Lung (tissue), 12 donors: ENCODE results near the gene BCL2L13. TPM values are rescaled to one million over a fixed set of nuclear protein-coding genes. Genes with fewer than 3 reads are reported as not detected.

Experiments used
- ATAC-seq: fragments of 200-7000 bp; cut with Tn5 transposase; one replicate; pipeline ENCODE4 v1.9.1; 2020; ENCODE audit warnings: moderate number of reproducible peaks; ENCODE audit not compliant: insufficient read depth, low FRiP score
- DNase-seq, 3 donors: peaks; one replicate each; pipeline ENCODE4 v3.0.0-alpha.2; 2013 to 2017
- H3K27ac ChIP-seq, 2 donors: one replicate each; pipeline ENCODE4 v1.5.1; 2013; ENCODE audit warnings: mild to moderate bottlenecking in 2 of 2, moderate library complexity in 2 of 2, control low read depth in 1 of 2, inconsistent platforms in 1 of 2, low read depth in 1 of 2, low read length in 1 of 2
- H3K27me3 ChIP-seq, 3 donors: one replicate each; pipeline ENCODE4 v1.5.1; 2013; ENCODE audit warnings: low read length in 2 of 3; ENCODE audit not compliant: control insufficient read depth in 3 of 3, insufficient read depth in 3 of 3
- H3K36me3 ChIP-seq, 4 donors: one replicate each; pipeline ENCODE4 v1.5.1; 2013; ENCODE audit warnings: low read length in 4 of 4, mild to moderate bottlenecking in 1 of 4, moderate library complexity in 1 of 4; ENCODE audit not compliant: control insufficient read depth in 4 of 4, insufficient read depth in 4 of 4
- H3K4me1 ChIP-seq, 5 donors: one replicate each; pipeline ENCODE4 v1.5.1; 2013; ENCODE audit warnings: low read length in 5 of 5, mild to moderate bottlenecking in 2 of 5, moderate library complexity in 1 of 5; ENCODE audit not compliant: control insufficient read depth in 5 of 5, insufficient read depth in 5 of 5
- H3K4me3 ChIP-seq: one replicate; pipeline ENCODE4 v1.5.1; 2013; ENCODE audit warnings: mild to moderate bottlenecking, control low read depth, moderate library complexity
- H3K9ac ChIP-seq, 2 donors: one replicate each; pipeline ENCODE4 v1.5.1; 2013; ENCODE audit warnings: low read length in 2 of 2, control low read depth in 1 of 2; ENCODE audit not compliant: insufficient read depth in 1 of 2
- H3K9me3 ChIP-seq, 4 donors: one replicate each; pipeline ENCODE4 v1.5.1; 2013; ENCODE audit warnings: low read length in 3 of 4, mild to moderate bottlenecking in 1 of 4, moderate library complexity in 1 of 4; ENCODE audit not compliant: control insufficient read depth in 4 of 4, insufficient read depth in 3 of 4
- CTCF ChIP-seq: IDR thresholded peaks from 2 replicates; pipeline ENCODE4 v1.5.1; 2012; ENCODE audit warnings: mild to moderate bottlenecking; ENCODE audit errors: control extremely low read depth, extremely low read depth
- WGBS, 2 donors: extraction: QIAGEN DNeasy Blood & Tissue Kit; methylation state at CpG; one replicate each; pipeline ENCODE4 v1.1.7; 2013; 5-methylcytosine and 5-hydroxymethylcytosine counted together
- polyA plus RNA-seq, 2 donors: library from polyadenylated mRNA; stranded (reverse); fragments of 200-250 nt; gene quantifications; one replicate each; pipeline ENCODE4 v1.2.1, GENCODE V29; 2013
- total RNA-seq, 2 donors: library from RNA; depleted of rRNA in 1 of 2; stranded (reverse); fragments of >200 nt in 1 of 2; gene quantifications; one replicate each; pipeline ENCODE4 v1.2.1, GENCODE V29; 2014 to 2021
- donor health status: control.
- donor health status: control.
- donor health status: Bipolar disorder and iron deficiency.
- donor health status: healthy.
- donor health status: DM: yes; HTN: yes; CAD: no.

Gene BCL2L13
- total and polyA plus RNA-seq, 4 donors: 21.4 to 52.4 (median 33.8) TPM

- H3K36me3 ChIP-seq: peaks cover 8 to 42% (median 33%) of the 10 kb centered on the region in 4 donors
These were observed 93.8 kb downstream of the BCL2L13 start for GRCh38 chr22:17732251-17732854.

GRCh38 chr22:17733466-17733865, 94.9 kb downstream of the BCL2L13 start:
- Histone ChIP-seq H3K4me1 (no peaks in the 10 kb centered on the region), H3K36me3 (peaks cover 8 to 41% (median 29%) of the 10 kb centered on the region in 4 donors), H3K27me3 (no peaks in the 10 kb centered on the region), H3K4me3 (no peak overlapping the region), H3K27ac (no peak overlapping the region), H3K9ac (no peak overlapping the region), H3K9me3 (no peaks in the 10 kb centered on the region)
- 83 to 97% methylated on average over 3 of the region's 3 CpGs for WGBS, 2 donors
- TF ChIP-seq CTCF: no peak
- DNase-seq (no peak), ATAC-seq (no peak)

More at GRCh38 chr22:17732251-17732854, 93.8 kb downstream of the BCL2L13 start:
- ATAC-seq (no peak), DNase-seq (no peak)
- no peak overlapping the region for H3K4me3 ChIP-seq
- no peaks in the 10 kb centered on the region for H3K27me3 ChIP-seq
- H3K9ac ChIP-seq: no peak overlapping the region
- peaks cover 0 to 2% (median 0%) of the 10 kb centered on the region in 5 donors for H3K4me1 ChIP-seq
- no peaks in the 10 kb centered on the region for H3K9me3 ChIP-seq
- no peak overlapping the region for H3K27ac ChIP-seq
- TF ChIP-seq CTCF: no peak
- WGBS, 2 donors: 86 to 96% methylated on average over 2 of the region's 2 CpGs

DNA sequence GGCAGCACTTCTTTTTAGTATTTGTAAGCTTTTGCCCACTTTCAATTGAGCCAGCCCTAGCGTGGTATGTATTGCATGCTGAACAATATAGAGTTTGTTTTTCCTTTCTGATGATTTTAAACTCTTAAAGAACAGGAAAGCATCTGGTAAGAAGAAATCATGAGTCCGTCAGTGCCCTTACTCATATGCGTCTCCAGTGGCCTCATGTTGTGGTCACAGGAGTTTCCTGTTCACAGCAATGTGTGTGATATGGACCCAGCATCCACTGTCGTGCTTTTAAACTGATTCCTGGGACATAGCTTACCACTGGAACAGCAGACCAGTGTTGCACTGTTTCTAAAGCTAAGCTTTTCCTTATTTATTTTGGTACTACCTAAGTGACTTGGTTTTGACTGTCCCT, 95.6 kb downstream of the BCL2L13 start:
- TF ChIP-seq CTCF: no peak
- ATAC-seq (no peak), DNase-seq (no peak)
- no peaks in the 10 kb centered on the region for H3K27me3 ChIP-seq
- no peak overlapping the region for H3K9ac ChIP-seq
- H3K9me3 ChIP-seq: no peaks in the 10 kb centered on the region
- WGBS, 2 donors: 32 to 68% methylated on average over 4 of the region's 4 CpGs
- no peaks in the 10 kb centered on the region for H3K4me1 ChIP-seq
- no peak overlapping the region for H3K27ac ChIP-seq
- H3K4me3 ChIP-seq: no peak overlapping the region
- peaks cover 8 to 43% (median 29%) of the 10 kb centered on the region in 4 donors for H3K36me3 ChIP-seq
